Measurements from ENCODE around the gene IHH.

Gene IHH

DNA sequence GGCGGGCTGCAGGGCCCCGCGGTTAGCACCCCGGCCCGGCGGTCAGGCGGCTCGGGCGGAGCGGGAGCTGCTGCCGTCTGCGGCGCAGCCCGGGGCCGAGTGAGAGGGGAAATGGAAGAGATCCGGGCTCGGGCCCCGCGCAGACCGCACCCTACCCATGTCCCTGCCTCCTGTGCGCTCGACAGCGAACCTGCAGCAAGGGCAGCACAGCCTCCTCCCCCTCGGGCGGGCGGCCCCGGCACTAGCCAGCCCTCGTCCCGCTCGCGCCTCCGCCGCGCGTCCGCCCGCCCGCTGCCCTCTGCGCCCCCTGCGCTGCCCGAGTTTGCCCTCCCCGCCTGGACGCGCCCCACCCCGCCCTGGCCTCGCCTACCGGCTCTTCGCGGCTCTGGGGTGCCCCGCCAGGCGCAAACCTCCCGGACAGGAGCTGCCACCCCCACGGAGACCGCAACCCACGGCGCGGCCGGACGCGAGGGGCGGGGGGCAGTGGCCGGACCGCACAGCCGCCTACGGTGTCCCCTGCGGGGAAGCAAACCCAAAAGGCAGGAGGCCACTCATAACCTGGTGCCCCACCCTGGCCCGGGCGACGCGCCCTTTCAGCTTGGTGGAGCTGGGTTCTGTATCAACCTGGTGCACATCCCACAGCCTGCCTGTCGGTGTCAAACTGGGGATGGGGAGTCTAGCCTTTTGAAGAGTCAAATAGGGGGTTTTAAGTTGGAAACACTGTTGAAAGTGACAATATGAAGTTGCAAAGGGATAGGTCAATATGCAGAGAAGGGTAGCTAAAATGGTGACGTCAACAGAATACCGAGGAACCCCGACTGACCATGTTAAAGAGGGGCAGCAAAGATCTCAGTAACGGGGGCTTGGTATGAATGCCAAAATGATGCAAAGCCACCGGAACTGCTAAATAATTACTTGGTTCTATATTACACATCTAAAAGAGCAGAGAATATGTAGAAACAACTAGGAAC is at the start of gene IHH:
Gene IHH (minus strand): TSS at position 101 of the 971 bp plus-strand sequence. CDS start 454 bp downstream, outside the sequence.
- TF ChIP-seq, protein P1, sequence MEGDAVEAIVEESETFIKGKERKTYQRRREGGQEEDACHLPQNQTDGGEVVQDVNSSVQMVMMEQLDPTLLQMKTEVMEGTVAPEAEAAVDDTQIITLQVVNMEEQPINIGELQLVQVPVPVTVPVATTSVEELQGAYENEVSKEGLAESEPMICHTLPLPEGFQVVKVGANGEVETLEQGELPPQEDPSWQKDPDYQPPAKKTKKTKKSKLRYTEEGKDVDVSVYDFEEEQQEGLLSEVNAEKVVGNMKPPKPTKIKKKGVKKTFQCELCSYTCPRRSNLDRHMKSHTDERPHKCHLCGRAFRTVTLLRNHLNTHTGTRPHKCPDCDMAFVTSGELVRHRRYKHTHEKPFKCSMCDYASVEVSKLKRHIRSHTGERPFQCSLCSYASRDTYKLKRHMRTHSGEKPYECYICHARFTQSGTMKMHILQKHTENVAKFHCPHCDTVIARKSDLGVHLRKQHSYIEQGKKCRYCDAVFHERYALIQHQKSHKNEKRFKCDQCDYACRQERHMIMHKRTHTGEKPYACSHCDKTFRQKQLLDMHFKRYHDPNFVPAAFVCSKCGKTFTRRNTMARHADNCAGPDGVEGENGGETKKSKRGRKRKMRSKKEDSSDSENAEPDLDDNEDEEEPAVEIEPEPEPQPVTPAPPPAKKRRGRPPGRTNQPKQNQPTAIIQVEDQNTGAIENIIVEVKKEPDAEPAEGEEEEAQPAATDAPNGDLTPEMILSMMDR (IDR thresholded peaks at IDR 0.05; ENCODE audit: borderline replicate concordance, insufficient read depth, low read depth, low read length): no peak
- no peak within 1 kb of the TSS for H3K4me3 ChIP-seq (ENCODE audit: low read depth, low read length)

DNA sequence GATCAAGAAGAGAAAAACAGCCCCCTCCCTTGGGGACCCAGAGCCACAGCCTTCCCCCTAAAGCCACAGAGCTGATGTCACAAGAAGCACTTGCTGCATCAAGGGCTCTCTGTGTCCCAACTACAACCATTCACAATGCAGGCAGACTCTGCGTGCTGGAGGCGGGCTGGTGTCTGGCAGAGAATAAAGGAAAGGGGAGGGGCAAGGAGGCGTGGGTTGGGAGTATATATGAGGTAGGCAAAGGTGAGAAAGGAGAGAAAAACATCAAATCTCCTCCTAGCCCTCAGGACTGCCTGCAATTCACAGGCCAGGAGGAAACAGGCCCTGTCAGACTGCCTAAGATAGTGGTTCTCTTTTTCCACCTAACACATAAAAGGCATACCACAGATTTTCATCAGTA is 48.8 kb upstream of the IHH start:
- TF ChIP-seq, protein P1 (IDR thresholded peaks at IDR 0.05; ENCODE audit: borderline replicate concordance, insufficient read depth, low read depth, low read length): no peak
- H3K4me3 ChIP-seq (ENCODE audit: low read depth, low read length): no peak overlapping the region

DNA sequence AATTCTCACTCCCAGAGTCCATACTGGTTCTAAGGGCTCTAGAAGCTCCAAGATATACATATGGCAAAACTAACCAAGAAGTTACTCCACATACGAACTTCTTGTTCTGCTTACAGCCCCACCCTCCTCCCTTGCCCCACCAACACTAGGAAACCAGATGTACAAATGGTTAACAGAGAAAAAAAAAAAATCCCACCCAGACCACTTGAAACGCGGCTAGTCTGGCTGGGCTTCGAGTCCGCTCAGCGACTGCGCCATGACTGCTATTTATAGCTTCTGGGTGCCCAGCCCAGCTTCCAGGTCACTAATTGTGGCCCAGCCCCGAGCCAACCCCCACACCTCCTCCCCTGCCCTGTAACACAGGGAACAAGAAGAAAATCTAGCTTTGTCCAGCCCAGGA is 47.0 kb upstream of the IHH start:
- TF ChIP-seq, protein P1 (IDR thresholded peaks at IDR 0.05; ENCODE audit: borderline replicate concordance, insufficient read depth, low read depth, low read length): no peak
- no peak overlapping the region for H3K4me3 ChIP-seq (ENCODE audit: low read depth, low read length)

DNA sequence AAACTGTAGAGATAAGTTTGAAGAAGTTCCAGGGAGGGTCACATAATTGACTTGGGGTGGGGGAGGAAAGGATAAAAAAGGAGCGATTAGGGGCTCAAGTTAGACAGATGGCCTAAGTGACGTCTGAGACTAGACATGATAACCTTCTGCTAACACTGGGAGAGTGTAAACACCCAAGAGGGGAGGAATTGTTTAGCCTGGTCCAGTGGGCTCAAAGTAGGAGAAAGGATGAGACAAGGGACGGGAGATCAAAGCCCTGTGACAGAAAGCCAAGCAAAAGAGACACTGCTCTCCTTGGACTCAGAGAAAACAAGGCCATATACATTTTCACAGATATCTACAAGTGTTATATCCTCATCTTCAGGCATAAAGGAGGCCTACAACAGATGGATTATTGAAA is 45.5 kb upstream of the IHH start:
- H3K4me3 ChIP-seq (ENCODE audit: low read depth, low read length): no peak overlapping the region
- TF ChIP-seq, protein P1 (IDR thresholded peaks at IDR 0.05; ENCODE audit: borderline replicate concordance, insufficient read depth, low read depth, low read length): no peak

DNA sequence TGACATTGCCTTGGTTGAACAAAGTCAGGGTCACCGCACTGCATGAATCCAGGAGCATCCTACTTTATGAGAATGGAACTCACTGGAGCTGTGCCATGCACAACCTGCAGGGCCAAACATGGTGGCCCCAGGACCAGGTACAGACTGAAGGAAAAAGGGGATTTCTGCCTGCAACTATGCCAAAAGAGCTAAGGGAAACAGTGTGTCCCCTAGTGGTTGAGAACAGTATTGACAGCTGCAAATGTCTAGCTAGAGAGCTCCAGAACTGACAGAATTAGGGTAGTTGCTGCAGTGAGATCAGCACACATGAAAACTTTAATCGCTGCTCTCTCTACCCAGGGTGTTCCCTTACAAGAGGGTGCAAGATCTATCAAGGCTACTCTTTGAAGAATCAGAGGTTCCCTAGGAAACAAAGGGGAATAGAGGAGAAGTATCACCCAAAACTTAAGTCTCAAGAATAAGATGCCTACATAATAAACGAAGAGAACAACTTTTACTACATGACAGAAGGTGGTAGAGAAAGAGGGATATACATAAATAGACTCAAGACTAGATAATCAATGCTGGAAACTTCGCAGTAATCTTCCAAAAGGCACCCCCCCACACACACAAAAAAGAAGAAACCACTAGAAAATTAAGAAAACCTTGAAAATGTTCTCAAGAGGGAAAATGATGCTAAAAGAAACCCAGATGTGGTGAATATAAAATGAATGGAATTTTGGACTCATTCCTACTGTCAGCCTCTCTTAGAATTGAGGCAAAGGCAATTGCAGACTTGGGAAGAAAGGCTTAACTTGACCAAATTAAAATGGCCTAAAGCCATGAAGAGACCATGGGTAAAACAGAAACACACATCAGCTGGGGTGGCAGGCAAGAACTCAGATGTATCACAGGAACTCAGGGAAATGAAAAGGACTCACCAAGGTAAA is 43.6 kb upstream of the IHH start:
- TF ChIP-seq, protein P1 (IDR thresholded peaks at IDR 0.05; ENCODE audit: borderline replicate concordance, insufficient read depth, low read depth, low read length): peak; percentile 97
- H3K4me3 ChIP-seq (ENCODE audit: low read depth, low read length): no peak overlapping the region

DNA sequence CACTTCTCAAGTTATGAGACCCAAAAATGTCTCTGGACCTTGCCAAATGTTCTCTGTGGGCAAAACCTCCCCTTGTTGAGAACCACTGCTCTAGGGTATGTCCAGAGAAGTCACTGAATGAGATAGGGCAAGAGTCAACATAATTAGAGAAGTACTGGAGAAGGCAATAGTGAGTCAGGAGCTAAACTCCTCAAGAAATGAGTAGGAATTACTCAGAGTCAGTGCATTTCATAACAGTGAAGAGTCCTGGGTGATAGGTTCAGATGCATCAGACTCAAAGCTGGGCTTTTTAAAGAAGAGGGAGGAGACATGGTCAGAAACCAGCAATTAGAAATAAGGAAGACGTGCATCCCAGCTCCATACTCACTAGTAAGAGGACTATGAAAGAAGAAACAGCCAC is 38.6 kb upstream of the IHH start:
- no peak overlapping the region for H3K4me3 ChIP-seq (ENCODE audit: low read depth, low read length)
- TF ChIP-seq, protein P1 (IDR thresholded peaks at IDR 0.05; ENCODE audit: borderline replicate concordance, insufficient read depth, low read depth, low read length): no peak

Measured in GM12875 (cell line).